ENCODE results near the gene RSU1.
A peak's percentile ranks its signal among the peaks of the same experiment; 100 is the strongest.

Gene RSU1

GRCh38 chr10:16853201-16853600, 36.0 kb upstream of the RSU1 start:
- DNase-seq (ENCODE audit: insufficient read length, low spot score), result no peak
- no peak for FAIRE-seq
- no peak for TF ChIP-seq PAX5 (IDR thresholded peaks at IDR 0.05; ENCODE audit: insufficient read depth, low read length, severe bottlenecking)
- no peak for TF ChIP-seq POLR2AphosphoS5 (IDR thresholded peaks at IDR 0.05; ENCODE audit: low read depth, low read length)
- no peak for TF ChIP-seq POLR2A (IDR thresholded peaks at IDR 0.05; ENCODE audit: low read depth, low read length)
- TF ChIP-seq SPI1 (IDR thresholded peaks at IDR 0.05; ENCODE audit: low read depth, low read length), result no peak
- TF ChIP-seq POU2F2 (IDR thresholded peaks at IDR 0.05; ENCODE audit: low read depth, low read length), result no peak
- no peak for TF ChIP-seq TAF1 (IDR thresholded peaks at IDR 0.05; ENCODE audit: low read depth, low read length)

- FAIRE-seq (no peak), DNase-seq (ENCODE audit: insufficient read length, low spot score) (no peak)
- TF ChIP-seq SPI1 (IDR thresholded peaks at IDR 0.05; ENCODE audit: low read depth, low read length) (no peak), TAF1 (IDR thresholded peaks at IDR 0.05; ENCODE audit: low read depth, low read length) (no peak), PAX5 (IDR thresholded peaks at IDR 0.05; ENCODE audit: insufficient read depth, low read length, severe bottlenecking) (no peak), POU2F2 (IDR thresholded peaks at IDR 0.05; ENCODE audit: low read depth, low read length) (no peak), POLR2AphosphoS5 (IDR thresholded peaks at IDR 0.05; ENCODE audit: low read depth, low read length) (no peak), POLR2A (IDR thresholded peaks at IDR 0.05; ENCODE audit: low read depth, low read length) (no peak)
Observed at GRCh38 chr10:16852624-16853023, 35.4 kb upstream of the RSU1 start.

- TF ChIP-seq POLR2A (IDR thresholded peaks at IDR 0.05; ENCODE audit: low read depth, low read length) (no peak), TAF1 (IDR thresholded peaks at IDR 0.05; ENCODE audit: low read depth, low read length) (no peak), SPI1 (IDR thresholded peaks at IDR 0.05; ENCODE audit: low read depth, low read length) (no peak), POLR2AphosphoS5 (IDR thresholded peaks at IDR 0.05; ENCODE audit: low read depth, low read length) (no peak), PAX5 (IDR thresholded peaks at IDR 0.05; ENCODE audit: insufficient read depth, low read length, severe bottlenecking) (no peak), POU2F2 (IDR thresholded peaks at IDR 0.05; ENCODE audit: low read depth, low read length) (no peak)
- FAIRE-seq (no peak), DNase-seq (ENCODE audit: insufficient read length, low spot score) (no peak)
Observed at GRCh38 chr10:16848562-16849154, 31.4 kb upstream of the RSU1 start.

GRCh38 chr10:16847644-16848043, 30.4 kb upstream of the RSU1 start:
- TF ChIP-seq POU2F2 (IDR thresholded peaks at IDR 0.05; ENCODE audit: low read depth, low read length) (no peak), POLR2A (IDR thresholded peaks at IDR 0.05; ENCODE audit: low read depth, low read length) (no peak), TAF1 (IDR thresholded peaks at IDR 0.05; ENCODE audit: low read depth, low read length) (no peak), PAX5 (IDR thresholded peaks at IDR 0.05; ENCODE audit: insufficient read depth, low read length, severe bottlenecking) (no peak), POLR2AphosphoS5 (IDR thresholded peaks at IDR 0.05; ENCODE audit: low read depth, low read length) (no peak), SPI1 (IDR thresholded peaks at IDR 0.05; ENCODE audit: low read depth, low read length) (no peak)
- DNase-seq (ENCODE audit: insufficient read length, low spot score) (no peak), FAIRE-seq (no peak)

GRCh38 chr10:16845248-16845647, 28.0 kb upstream of the RSU1 start:
- no peak for TF ChIP-seq POLR2AphosphoS5 (IDR thresholded peaks at IDR 0.05; ENCODE audit: low read depth, low read length)

GRCh38 chr10:16843252-16843870, 26.1 kb upstream of the RSU1 start:
- DNase-seq (ENCODE audit: insufficient read length, low spot score) (no peak), FAIRE-seq (peak; percentile 61)
- TF ChIP-seq POLR2A (IDR thresholded peaks at IDR 0.05; ENCODE audit: low read depth, low read length) (no peak), POU2F2 (IDR thresholded peaks at IDR 0.05; ENCODE audit: low read depth, low read length) (no peak), POLR2AphosphoS5 (IDR thresholded peaks at IDR 0.05; ENCODE audit: low read depth, low read length) (no peak), SPI1 (IDR thresholded peaks at IDR 0.05; ENCODE audit: low read depth, low read length) (no peak), PAX5 (IDR thresholded peaks at IDR 0.05; ENCODE audit: insufficient read depth, low read length, severe bottlenecking) (no peak), TAF1 (IDR thresholded peaks at IDR 0.05; ENCODE audit: low read depth, low read length) (no peak)

More at GRCh38 chr10:16845248-16845647, 28.0 kb upstream of the RSU1 start:
- DNase-seq (ENCODE audit: insufficient read length, low spot score) (no peak), FAIRE-seq (no peak)

- no peak for TF ChIP-seq TAF1 (IDR thresholded peaks at IDR 0.05; ENCODE audit: low read depth, low read length)
- TF ChIP-seq SPI1 (IDR thresholded peaks at IDR 0.05; ENCODE audit: low read depth, low read length), result no peak
- TF ChIP-seq POLR2A (IDR thresholded peaks at IDR 0.05; ENCODE audit: low read depth, low read length), result no peak
- no peak for TF ChIP-seq POU2F2 (IDR thresholded peaks at IDR 0.05; ENCODE audit: low read depth, low read length)
- no peak for TF ChIP-seq POLR2AphosphoS5 (IDR thresholded peaks at IDR 0.05; ENCODE audit: low read depth, low read length)
- TF ChIP-seq PAX5 (IDR thresholded peaks at IDR 0.05; ENCODE audit: insufficient read depth, low read length, severe bottlenecking), result no peak
Observed at GRCh38 chr10:16835228-16835627, 18.0 kb upstream of the RSU1 start.

GRCh38 chr10:16832351-16833080, 15.3 kb upstream of the RSU1 start:
- TF ChIP-seq POLR2A (IDR thresholded peaks at IDR 0.05; ENCODE audit: low read depth, low read length) (no peak), POLR2AphosphoS5 (IDR thresholded peaks at IDR 0.05; ENCODE audit: low read depth, low read length) (no peak), TAF1 (IDR thresholded peaks at IDR 0.05; ENCODE audit: low read depth, low read length) (no peak), SPI1 (IDR thresholded peaks at IDR 0.05; ENCODE audit: low read depth, low read length) (no peak), PAX5 (IDR thresholded peaks at IDR 0.05; ENCODE audit: insufficient read depth, low read length, severe bottlenecking) (no peak), POU2F2 (IDR thresholded peaks at IDR 0.05; ENCODE audit: low read depth, low read length) (no peak)
- no peak for FAIRE-seq
- DNase-seq (ENCODE audit: insufficient read length, low spot score), result no peak

More at GRCh38 chr10:16835228-16835627, 18.0 kb upstream of the RSU1 start:
- no peak for FAIRE-seq
- DNase-seq (ENCODE audit: insufficient read length, low spot score), result no peak

- no peak for DNase-seq (ENCODE audit: insufficient read length, low spot score)
- TF ChIP-seq PAX5 (IDR thresholded peaks at IDR 0.05; ENCODE audit: insufficient read depth, low read length, severe bottlenecking) (no peak), TAF1 (IDR thresholded peaks at IDR 0.05; ENCODE audit: low read depth, low read length) (no peak), SPI1 (IDR thresholded peaks at IDR 0.05; ENCODE audit: low read depth, low read length) (no peak), POU2F2 (IDR thresholded peaks at IDR 0.05; ENCODE audit: low read depth, low read length) (no peak), POLR2A (IDR thresholded peaks at IDR 0.05; ENCODE audit: low read depth, low read length) (no peak), POLR2AphosphoS5 (IDR thresholded peaks at IDR 0.05; ENCODE audit: low read depth, low read length) (no peak)
- no peak for FAIRE-seq
Observed at GRCh38 chr10:16828701-16829175, 11.5 kb upstream of the RSU1 start.

Data from GM12891 (cell line).